ENCODE results near the gene MAPT. TPM values are rescaled to one million over a fixed set of nuclear protein-coding genes. Genes with fewer than 3 reads are reported as not detected.

The MAPT gene
- total and polyA plus RNA-seq, 2 of the 13 experiments (the other 11 are each of a cell fraction or from before 2014, with no cell fraction given): 2.1 to 2.8 TPM

DNA sequence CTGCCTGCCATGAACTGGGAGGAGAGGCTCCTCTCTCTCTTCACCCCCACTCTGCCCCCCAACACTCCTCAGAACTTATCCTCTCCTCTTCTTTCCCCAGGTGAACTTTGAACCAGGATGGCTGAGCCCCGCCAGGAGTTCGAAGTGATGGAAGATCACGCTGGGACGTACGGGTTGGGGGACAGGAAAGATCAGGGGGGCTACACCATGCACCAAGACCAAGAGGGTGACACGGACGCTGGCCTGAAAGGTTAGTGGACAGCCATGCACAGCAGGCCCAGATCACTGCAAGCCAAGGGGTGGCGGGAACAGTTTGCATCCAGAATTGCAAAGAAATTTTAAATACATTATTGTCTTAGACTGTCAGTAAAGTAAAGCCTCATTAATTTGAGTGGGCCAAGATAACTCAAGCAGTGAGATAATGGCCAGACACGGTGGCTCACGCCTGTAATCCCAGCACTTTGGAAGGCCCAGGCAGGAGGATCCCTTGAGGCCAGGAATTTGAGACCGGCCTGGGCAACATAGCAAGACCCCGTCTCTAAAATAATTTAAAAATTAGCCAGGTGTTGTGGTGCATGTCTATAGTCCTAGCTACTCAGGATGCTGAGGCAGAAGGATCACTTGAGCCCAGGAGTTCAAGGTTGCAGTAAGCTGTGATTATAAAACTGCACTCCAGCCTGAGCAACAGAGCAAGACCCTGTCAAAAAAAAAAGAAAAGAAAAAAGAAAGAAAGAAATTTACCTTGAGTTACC lies 68.0 kb downstream of the MAPT start:
- no peak overlapping the region for H3K4me3 ChIP-seq (replicated peaks in 1 of 3; ENCODE audit: insufficient read depth in 1 of 3, low read depth in 2 of 3, low read length in 3 of 3)
- intact Hi-C loops (cut with micrococcal nuclease; ENCODE audit: unreplicated experiment) (no loop called here), in situ Hi-C loops (cut with HindIII; ENCODE audit: extremely low pct_ligation_motif_present, low pct_unique_long_range_greater_than_20kb) (no loop called here)
- H3K4me1 ChIP-seq (ENCODE audit: insufficient read depth, low read length): no peaks in the 10 kb centered on the region
- DNase-seq (ENCODE audit: low spot score): no peak
- no peaks in the 10 kb centered on the region for H3K79me2 ChIP-seq (ENCODE audit: insufficient read depth, low read length)
- H3K27ac ChIP-seq (ENCODE audit: extremely low read length, insufficient read depth, low read length): no peak overlapping the region
- ChIA-PET CTCF (ENCODE audit: low intra/inter-chr PET ratio, low total read pairs) (no interaction called here), POLR2A (no interaction called here)
- no peak for ATAC-seq
- peaks cover 0 to 2% of the 10 kb centered on the region in 2 experiments; a peak in 1 of 5 replicates for H3K27me3 ChIP-seq (ENCODE audit: control insufficient read depth in 1 of 2, insufficient read depth in 2 of 2, low read length in 2 of 2)
- H3K36me3 ChIP-seq (replicated peaks in 1 of 2; ENCODE audit: control insufficient read depth in 1 of 2, insufficient read depth in 2 of 2, low read length in 2 of 2): no peaks in the 10 kb centered on the region
- H4K20me1 ChIP-seq (ENCODE audit: insufficient read depth, low read length): no peaks in the 10 kb centered on the region
- no peaks in the 10 kb centered on the region for H3K9me3 ChIP-seq (ENCODE audit: low read length)
- no peak for TF ChIP-seq ISL2 (CRISPR knock-in tag; IDR thresholded peaks at IDR 0.05)
- TF ChIP-seq ISX (CRISPR knock-in tag; conservative IDR thresholded peaks at IDR 0.05): no peak
- TF ChIP-seq NRL (CRISPR knock-in tag; IDR thresholded peaks at IDR 0.05; ENCODE audit: borderline replicate concordance): no peak
- TF ChIP-seq, protein P1, sequence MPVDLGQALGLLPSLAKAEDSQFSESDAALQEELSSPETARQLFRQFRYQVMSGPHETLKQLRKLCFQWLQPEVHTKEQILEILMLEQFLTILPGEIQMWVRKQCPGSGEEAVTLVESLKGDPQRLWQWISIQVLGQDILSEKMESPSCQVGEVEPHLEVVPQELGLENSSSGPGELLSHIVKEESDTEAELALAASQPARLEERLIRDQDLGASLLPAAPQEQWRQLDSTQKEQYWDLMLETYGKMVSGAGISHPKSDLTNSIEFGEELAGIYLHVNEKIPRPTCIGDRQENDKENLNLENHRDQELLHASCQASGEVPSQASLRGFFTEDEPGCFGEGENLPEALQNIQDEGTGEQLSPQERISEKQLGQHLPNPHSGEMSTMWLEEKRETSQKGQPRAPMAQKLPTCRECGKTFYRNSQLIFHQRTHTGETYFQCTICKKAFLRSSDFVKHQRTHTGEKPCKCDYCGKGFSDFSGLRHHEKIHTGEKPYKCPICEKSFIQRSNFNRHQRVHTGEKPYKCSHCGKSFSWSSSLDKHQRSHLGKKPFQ (CRISPR knock-in tag; IDR thresholded peaks at IDR 0.05; ENCODE audit: insufficient replicate concordance): no peak
- TF ChIP-seq, protein P2, sequence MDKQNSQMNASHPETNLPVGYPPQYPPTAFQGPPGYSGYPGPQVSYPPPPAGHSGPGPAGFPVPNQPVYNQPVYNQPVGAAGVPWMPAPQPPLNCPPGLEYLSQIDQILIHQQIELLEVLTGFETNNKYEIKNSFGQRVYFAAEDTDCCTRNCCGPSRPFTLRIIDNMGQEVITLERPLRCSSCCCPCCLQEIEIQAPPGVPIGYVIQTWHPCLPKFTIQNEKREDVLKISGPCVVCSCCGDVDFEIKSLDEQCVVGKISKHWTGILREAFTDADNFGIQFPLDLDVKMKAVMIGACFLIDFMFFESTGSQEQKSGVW (CRISPR knock-in tag; IDR thresholded peaks at IDR 0.05; ENCODE audit: borderline replicate concordance): no peak
- no peak for TF ChIP-seq THAP11 (CRISPR knock-in tag; IDR thresholded peaks at IDR 0.05)
- no peak for TF ChIP-seq FOXM1 (CRISPR knock-in tag; IDR thresholded peaks at IDR 0.05)
- no peak for TF ChIP-seq DR1 (CRISPR knock-in tag; IDR thresholded peaks at IDR 0.05)
- no peak for TF ChIP-seq ZNF367 (CRISPR knock-in tag; IDR thresholded peaks at IDR 0.05; ENCODE audit: borderline replicate concordance)
- no peak for TF ChIP-seq POLR2A (IDR thresholded peaks at IDR 0.05; ENCODE audit: insufficient read depth in 1 of 2, low read depth in 2 of 2, low read length in 2 of 2)
- TF ChIP-seq HOXD1 (CRISPR knock-in tag; IDR thresholded peaks at IDR 0.05): no peak
- TF ChIP-seq, protein P3, sequence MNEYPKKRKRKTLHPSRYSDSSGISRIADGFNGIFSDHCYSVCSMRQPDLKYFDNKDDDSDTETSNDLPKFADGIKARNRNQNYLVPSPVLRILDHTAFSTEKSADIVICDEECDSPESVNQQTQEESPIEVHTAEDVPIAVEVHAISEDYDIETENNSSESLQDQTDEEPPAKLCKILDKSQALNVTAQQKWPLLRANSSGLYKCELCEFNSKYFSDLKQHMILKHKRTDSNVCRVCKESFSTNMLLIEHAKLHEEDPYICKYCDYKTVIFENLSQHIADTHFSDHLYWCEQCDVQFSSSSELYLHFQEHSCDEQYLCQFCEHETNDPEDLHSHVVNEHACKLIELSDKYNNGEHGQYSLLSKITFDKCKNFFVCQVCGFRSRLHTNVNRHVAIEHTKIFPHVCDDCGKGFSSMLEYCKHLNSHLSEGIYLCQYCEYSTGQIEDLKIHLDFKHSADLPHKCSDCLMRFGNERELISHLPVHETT (CRISPR knock-in tag; conservative IDR thresholded peaks at IDR 0.05): no peak
- no peak for TF ChIP-seq MYNN (CRISPR knock-in tag; IDR thresholded peaks at IDR 0.05; ENCODE audit: low read depth)
- TF ChIP-seq, protein P4, sequence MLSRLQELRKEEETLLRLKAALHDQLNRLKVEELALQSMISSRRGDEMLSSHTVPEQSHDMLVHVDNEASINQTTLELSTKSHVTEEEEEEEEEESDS (CRISPR knock-in tag; IDR thresholded peaks at IDR 0.05; ENCODE audit: borderline replicate concordance): no peak
- no peak for TF ChIP-seq KDM1A (CRISPR knock-in tag; IDR thresholded peaks at IDR 0.05)
- TF ChIP-seq, protein P5, sequence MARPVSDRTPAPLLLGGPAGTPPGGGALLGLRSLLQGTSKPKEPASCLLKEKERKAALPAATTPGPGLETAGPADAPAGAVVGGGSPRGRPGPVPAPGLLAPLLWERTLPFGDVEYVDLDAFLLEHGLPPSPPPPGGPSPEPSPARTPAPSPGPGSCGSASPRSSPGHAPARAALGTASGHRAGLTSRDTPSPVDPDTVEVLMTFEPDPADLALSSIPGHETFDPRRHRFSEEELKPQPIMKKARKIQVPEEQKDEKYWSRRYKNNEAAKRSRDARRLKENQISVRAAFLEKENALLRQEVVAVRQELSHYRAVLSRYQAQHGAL (CRISPR knock-in tag; IDR thresholded peaks at IDR 0.05; ENCODE audit: not compliant biosample characterization): no peak
- H3K9ac ChIP-seq (ENCODE audit: insufficient read depth, low read depth, low read length): no peak overlapping the region
- FAIRE-seq: no peak
- H3K4me2 ChIP-seq (ENCODE audit: low read depth, low read length): no peak overlapping the region
- H2AFZ ChIP-seq (ENCODE audit: low read length): no peak overlapping the region
- 79% methylated on average over 12 of the region's 12 CpGs for WGBS (ENCODE audit: low lambda C conversion rate)
- no TSS peak for BruUV-seq (replicated peaks)

Data from HepG2 (cell line).